Esophagus muscularis mucosa (tissue), 3 donors: ENCODE measurements around the gene PDE8A.

Experiments
- POLR2A ChIP-seq: fragments of 450-650 bp; IDR thresholded peaks from one replicate; pipeline ENCODE4 v1.6.1; 2017; ENCODE audit warnings: antibody characterized with exemption, moderate library complexity, mild to moderate bottlenecking, low read depth
- TF ChIP-seq, protein P1 (sequence below), 3 experiments: fragments of 200-600 bp in 2 of 3; fragments of 450-650 bp in 1 of 3; sonication (generic) in 2 of 3; IDR thresholded peaks; one replicate each; pipeline ENCODE4 v1.5.1; 2017 to 2019; ENCODE audit warnings: antibody characterized with exemption in 3 of 3, mild to moderate bottlenecking in 2 of 3, moderate library complexity in 1 of 3

DNA sequence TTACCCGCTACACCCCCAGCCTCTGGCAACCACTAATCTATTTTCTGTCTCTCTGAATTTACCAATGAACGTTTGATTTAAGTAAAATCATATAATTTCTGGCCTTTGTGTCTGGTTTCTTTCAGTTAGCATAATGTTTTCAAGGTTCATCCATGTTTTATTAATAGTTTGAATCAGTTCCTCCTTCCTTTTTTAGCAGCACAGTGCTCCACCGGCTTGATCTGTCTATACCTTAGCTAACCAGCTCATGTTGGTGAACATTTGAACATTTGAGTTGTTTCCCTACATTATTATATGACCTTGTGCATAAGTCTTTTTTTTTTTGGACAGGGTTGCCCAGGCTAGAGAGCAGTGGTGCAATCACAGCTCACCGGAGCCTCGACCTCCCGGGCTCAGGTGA is 33.3 kb downstream of the PDE8A start:
- TF ChIP-seq, protein P1, sequence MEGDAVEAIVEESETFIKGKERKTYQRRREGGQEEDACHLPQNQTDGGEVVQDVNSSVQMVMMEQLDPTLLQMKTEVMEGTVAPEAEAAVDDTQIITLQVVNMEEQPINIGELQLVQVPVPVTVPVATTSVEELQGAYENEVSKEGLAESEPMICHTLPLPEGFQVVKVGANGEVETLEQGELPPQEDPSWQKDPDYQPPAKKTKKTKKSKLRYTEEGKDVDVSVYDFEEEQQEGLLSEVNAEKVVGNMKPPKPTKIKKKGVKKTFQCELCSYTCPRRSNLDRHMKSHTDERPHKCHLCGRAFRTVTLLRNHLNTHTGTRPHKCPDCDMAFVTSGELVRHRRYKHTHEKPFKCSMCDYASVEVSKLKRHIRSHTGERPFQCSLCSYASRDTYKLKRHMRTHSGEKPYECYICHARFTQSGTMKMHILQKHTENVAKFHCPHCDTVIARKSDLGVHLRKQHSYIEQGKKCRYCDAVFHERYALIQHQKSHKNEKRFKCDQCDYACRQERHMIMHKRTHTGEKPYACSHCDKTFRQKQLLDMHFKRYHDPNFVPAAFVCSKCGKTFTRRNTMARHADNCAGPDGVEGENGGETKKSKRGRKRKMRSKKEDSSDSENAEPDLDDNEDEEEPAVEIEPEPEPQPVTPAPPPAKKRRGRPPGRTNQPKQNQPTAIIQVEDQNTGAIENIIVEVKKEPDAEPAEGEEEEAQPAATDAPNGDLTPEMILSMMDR (IDR thresholded peaks at IDR 0.05): no peak
- TF ChIP-seq POLR2A: no peak
